ENCODE data around the gene LAD1.

The LAD1 gene

GRCh38 chr1:201361652-201362504, 37.2 kb downstream of the LAD1 start:
- no peak for FAIRE-seq

- no peak for FAIRE-seq
Measured at GRCh38 chr1:201360901-201361651, 38.0 kb downstream of the LAD1 start.

GRCh38 chr1:201360486-201360885, 38.6 kb downstream of the LAD1 start:
- FAIRE-seq: no peak

DNA sequence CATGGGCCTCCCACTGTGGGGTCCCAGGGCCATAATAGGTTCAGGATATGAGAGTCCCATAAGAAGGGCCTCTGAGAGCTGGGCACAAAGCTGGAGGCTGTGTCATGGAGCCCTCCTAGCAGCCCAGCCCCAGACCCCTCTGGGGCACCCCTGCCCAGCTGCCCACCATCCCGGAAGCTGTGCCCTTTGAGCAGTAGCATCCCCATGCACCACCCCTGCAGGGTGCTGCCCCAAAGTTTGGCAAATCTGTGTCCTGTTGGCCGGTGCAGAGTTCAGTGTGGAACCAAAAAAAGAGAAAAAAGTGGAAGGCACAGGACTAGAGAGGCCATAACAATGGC, 39.3 kb downstream of the LAD1 start:
- FAIRE-seq: no peak

DNA sequence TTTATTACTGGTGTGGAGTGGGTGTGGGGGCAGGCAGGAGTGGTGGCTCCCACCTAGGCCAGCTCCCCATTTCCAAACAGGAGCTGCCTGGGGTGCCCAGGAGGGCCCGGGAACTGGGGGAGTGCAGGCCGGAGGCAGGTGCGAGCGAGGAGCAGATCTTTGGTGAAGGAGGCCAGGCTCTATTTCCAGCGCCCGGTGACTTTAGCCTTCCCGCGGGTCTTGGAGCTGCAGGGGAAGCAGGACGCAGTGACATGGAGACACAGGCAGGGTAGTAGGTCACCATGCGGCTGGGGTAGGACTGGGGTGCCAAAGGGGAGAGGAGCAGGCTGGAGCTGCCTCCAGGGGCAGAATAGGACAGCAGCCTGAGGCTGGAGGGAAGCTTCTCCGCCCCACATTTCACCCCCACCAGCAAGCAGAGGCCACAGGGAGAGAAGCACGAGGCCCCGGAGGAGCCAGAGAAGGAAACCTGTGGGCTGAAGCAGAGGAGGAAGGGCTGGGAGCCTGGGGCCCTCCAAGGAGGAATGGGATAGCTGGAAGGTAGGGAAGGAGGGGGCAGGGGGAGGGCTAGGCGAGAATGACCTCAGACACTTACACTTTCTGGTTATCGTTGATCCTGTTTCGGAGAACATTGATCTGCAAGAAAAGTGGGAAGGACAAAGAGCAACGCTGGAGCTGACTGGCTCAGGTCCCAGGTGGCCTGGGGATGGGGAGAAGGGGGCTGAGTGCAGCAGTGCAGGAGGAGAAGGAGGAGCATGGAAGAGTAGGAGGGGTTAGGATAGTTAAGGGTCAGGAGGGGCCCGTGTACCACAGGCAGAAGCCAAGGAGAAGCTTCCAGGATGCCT, 39.9 kb downstream of the LAD1 start:
- FAIRE-seq: no peak

DNA sequence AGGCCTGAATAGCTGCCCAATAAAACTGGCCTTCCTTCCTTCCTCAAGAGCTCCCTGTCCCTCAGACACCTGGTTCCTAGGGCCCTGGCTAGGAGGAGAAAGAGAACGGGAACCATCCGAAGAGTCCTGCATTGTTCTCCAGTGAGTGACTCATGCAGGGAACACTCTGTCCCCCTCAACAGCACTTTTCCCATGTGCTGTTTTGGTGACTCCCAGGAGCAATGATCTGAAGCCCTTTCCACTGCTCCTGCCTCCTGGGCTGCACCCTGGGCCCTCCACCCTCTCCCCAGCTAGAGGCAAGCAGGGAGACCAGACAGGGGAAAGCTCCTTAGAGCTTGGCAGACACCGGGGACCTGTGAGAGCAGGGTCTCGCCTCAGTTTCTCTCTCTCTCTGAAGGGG, 40.5 kb downstream of the LAD1 start:
- FAIRE-seq: no peak

- FAIRE-seq: no peak
Measured at GRCh38 chr1:201357636-201358348, 41.3 kb downstream of the LAD1 start.

- no peak for FAIRE-seq
Measured at GRCh38 chr1:201357211-201357610, 41.9 kb downstream of the LAD1 start.

- no peak for FAIRE-seq
Measured at GRCh38 chr1:201356701-201357100, 42.4 kb downstream of the LAD1 start.

GRCh38 chr1:201356236-201356635, 42.9 kb downstream of the LAD1 start:
- FAIRE-seq: no peak

GRCh38 chr1:201355471-201355870, 43.7 kb downstream of the LAD1 start:
- FAIRE-seq: no peak

- no peak for FAIRE-seq
Measured at GRCh38 chr1:201354901-201355295, 44.2 kb downstream of the LAD1 start.

DNA sequence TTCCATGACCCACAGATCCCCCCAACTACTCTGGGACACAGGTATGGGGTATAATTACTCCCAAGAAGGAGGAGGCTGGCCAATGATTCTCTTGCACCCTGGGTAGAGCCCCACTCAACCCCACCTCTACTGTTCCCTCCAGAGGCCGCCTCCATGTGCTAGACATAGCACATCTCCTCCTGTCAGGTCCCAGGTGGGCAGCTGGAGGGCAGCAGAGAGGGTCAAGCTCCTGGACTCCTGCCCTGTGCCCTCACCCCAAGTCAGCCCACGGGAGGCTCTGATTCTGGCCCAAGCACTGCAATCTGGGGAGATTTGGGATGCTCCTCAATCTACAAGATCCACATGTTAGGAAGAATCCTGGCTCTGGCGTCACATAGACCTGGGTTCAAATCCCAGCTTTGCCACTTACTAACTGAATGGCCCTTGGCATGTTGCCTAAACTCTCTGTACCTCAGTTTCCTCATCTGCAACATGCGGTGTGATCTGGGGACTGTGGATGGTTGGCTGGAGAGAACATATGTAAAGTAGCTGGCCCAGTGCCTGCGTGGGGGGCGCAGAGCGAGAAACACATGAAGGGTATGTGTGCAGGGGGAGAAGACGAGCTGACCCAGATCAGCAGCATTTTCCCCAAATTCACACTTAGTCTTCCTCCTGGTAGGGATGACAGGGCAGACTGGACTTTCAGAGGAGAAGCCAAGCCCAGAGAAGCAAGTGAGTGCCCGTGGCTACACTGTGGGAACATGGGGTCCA, 44.8 kb downstream of the LAD1 start:
- no peak for FAIRE-seq

GRCh38 chr1:201353186-201353940, 45.8 kb downstream of the LAD1 start:
- FAIRE-seq: no peak

DNA sequence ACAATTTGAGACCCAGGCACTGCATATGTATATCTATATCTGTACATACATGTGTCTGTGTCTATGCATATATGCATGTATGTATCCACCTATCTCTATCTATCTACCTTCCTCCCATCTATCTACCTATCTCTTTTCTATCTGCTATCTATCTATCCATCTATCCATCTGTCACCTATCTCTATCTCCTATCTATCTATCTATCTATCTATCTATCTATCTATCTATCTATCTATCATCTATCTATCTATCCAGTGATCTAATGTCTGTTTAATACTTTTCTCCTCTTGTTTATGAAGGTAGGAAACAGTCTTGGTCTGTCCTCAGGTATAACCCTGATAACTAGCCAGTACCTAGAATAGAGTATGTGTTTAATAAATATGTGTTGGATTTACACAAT, 47.5 kb downstream of the LAD1 start:
- no peak for FAIRE-seq

DNA sequence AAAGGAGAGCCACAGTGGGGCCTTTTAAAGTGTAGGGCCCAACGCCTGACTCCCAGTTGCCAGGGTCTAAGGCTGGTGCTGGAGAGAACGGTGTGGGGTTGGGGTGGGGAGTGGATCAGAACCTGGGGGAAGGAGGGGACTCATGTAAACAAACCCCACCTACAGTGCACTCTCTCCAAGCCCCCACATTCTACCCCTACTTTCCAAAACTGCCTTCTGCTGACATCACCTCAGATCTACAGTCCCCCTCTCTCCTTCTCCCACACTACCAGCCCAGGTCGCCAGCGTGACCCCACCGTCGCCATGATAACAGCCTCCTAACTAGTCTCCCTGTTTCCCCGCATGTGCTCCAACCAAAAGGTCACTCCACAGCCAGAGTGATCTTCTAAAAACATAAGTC, 48.2 kb downstream of the LAD1 start:
- no peak for FAIRE-seq

- FAIRE-seq: no peak
Measured at GRCh38 chr1:201350361-201350725, 48.8 kb downstream of the LAD1 start.

DNA sequence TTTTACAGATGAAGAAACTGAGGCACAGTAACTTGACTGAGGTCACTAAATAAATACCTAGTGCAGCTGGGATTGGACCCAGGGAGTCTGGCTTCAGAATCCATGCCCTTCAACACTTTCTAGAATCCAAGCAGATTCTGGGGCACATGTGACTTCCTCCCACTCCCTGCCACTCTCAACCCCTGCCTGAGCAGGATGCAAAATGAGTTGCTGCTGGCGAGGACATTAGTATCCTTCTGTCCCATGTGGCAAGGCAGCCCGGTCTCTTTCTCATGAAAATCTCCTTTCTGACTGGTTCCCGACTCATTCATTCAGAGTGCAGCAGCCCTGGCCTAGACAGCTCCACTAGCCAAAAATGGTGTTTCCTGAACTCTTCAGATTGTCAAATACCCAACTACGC, 50.0 kb downstream of the LAD1 start:
- no peak for FAIRE-seq

GRCh38 chr1:201348211-201348566, 50.9 kb downstream of the LAD1 start:
- no peak for FAIRE-seq

- FAIRE-seq: no peak
Measured at GRCh38 chr1:201347498-201348210, 51.5 kb downstream of the LAD1 start.

GRCh38 chr1:201346987-201347386, 52.1 kb downstream of the LAD1 start:
- FAIRE-seq: no peak
